GM12878 (cell line): ENCODE results near the gene FBXO27. TPM values are rescaled to one million over a fixed set of nuclear protein-coding genes. Genes with fewer than 3 reads are reported as not detected.
A peak's percentile ranks its signal among the peaks of the same experiment; 100 is the strongest.

Source experiments
- ATF2 ChIP-seq: IDR thresholded peaks from 2 replicates; pipeline ENCODE4 v1.6.1; 2012; ENCODE audit warnings: low read length, inconsistent platforms
- BCL3 ChIP-seq: IDR thresholded peaks from 2 replicates; pipeline ENCODE4 v1.6.1; 2011; ENCODE audit warnings: borderline replicate concordance, low read depth, mild to moderate bottlenecking, moderate library complexity, low read length; ENCODE audit not compliant: insufficient read depth, poor library complexity, severe bottlenecking
- CBFB ChIP-seq: IDR thresholded peaks from 2 replicates; pipeline ENCODE4 v1.6.1; 2016; ENCODE audit warnings: antibody characterized with exemption, low read depth
- CBX3 ChIP-seq: fragments of 200-600 bp; sonication (generic); IDR thresholded peaks from 2 replicates; pipeline ENCODE4 v1.6.1; 2016; ENCODE audit warnings: low read depth, borderline replicate concordance
- CHD4 ChIP-seq: fragments of 200-600 bp; sonication (generic); IDR thresholded peaks from 2 replicates; pipeline ENCODE4 v1.6.1; 2016; ENCODE audit warnings: mild to moderate bottlenecking
- CREM ChIP-seq: IDR thresholded peaks from 2 replicates; pipeline ENCODE4 v1.6.1; 2014; ENCODE audit warnings: antibody characterized with exemption, low read depth
- EED ChIP-seq: sonication (generic); IDR thresholded peaks from 2 replicates; pipeline ENCODE4 v1.6.1; 2016; ENCODE audit warnings: antibody characterized with exemption, low read depth
- HSF1 ChIP-seq: fragments of 150-350 bp; IDR thresholded peaks from 2 replicates; pipeline ENCODE4 v1.6.1; 2014; ENCODE audit warnings: mild to moderate bottlenecking, low read depth, low read length
- NR2F1 ChIP-seq: fragments of 450-650 bp; conservative IDR thresholded peaks from 2 replicates; pipeline ENCODE4 v1.6.1; 2017; ENCODE audit warnings: mild to moderate bottlenecking
- NRF1 ChIP-seq: conservative IDR thresholded peaks from 2 replicates; pipeline ENCODE4 v1.6.1; 2011; ENCODE audit warnings: mild to moderate bottlenecking, low read depth, low read length, improper control_type of control experiment
- PBX3 ChIP-seq: IDR thresholded peaks from 2 replicates; pipeline ENCODE4 v1.6.1; 2011; ENCODE audit warnings: mild to moderate bottlenecking, low read depth, low read length, moderate library complexity; ENCODE audit not compliant: insufficient replicate concordance
- PML ChIP-seq: IDR thresholded peaks from 2 replicates; pipeline ENCODE4 v1.6.1; 2012; ENCODE audit warnings: low read length, inconsistent platforms
- REST ChIP-seq: IDR thresholded peaks from 2 replicates; pipeline ENCODE4 v1.6.1; 2012; ENCODE audit warnings: mild to moderate bottlenecking, low read depth, low read length
- SMAD5 ChIP-seq: IDR thresholded peaks from 2 replicates; pipeline ENCODE4 v1.6.1; 2016; ENCODE audit warnings: antibody characterized with exemption, low read depth
- SP1 ChIP-seq: IDR thresholded peaks from one replicate; pipeline ENCODE4 v1.6.1; 2011; ENCODE audit warnings: low read depth, low read length
- ZSCAN29 ChIP-seq: fragments of 450-650 bp; IDR thresholded peaks from 2 replicates; pipeline ENCODE4 v1.6.1; 2017; ENCODE audit warnings: mild to moderate bottlenecking, moderate library complexity
- polyA plus RNA-seq, 11 experiments: library from polyadenylated mRNA; depleted of rRNA in 4 of 11; unstranded in 6 of 11; stranded (reverse) in 5 of 11; fragments of >200 nt; fragmentation: Nextera tagmentation in 4 of 11; fragmentation: Illumina TruSeq in 1 of 11; extraction: Ambion mirVana in 4 of 11; extraction: Trizol in 1 of 11; gene quantifications; 1 replicate in 1 of 11; 2 replicates in 10 of 11; pipeline versions ENCODE4 v1.2.1 to v1.2.3, GENCODE V29; 2011 to 2016; ENCODE audit warnings: inconsistent platforms in 2 of 11, missing spikeins in 2 of 11, low read depth in 1 of 11
- total RNA-seq, 4 experiments: library from RNA; depleted of rRNA in 3 of 4; stranded (reverse); fragments of >200 nt in 3 of 4; fragmentation: Illumina TruSeq in 1 of 4; extraction: Trizol in 1 of 4; gene quantifications; 2 replicates each; pipeline versions ENCODE4 v1.2.1 to v1.2.3, GENCODE V29; 2013 to 2021

Gene FBXO27
- total and polyA plus RNA-seq, 10 of the 15 experiments (the other 5 are each of a cell fraction or from before 2014, with no cell fraction given), result 3.1 to 15.4 (median 7.1) TPM

GRCh38 chr19:38977445-38978325 is 54.7 kb downstream of the FBXO27 start (continued):
- TF ChIP-seq HSF1 (no peak), CBX3 (no peak), ATF2 (peak; percentile 93), NRF1 (no peak), SMAD5 (no peak), BCL3 (peak; percentile 57), CBFB (peak; percentile 83), EED (peak; percentile 99), REST (no peak), CREM (peak; percentile 79), NR2F1 (peak; percentile 72), ZSCAN29 (no peak), PBX3 (peak; percentile 81), PML (peak; percentile 79), CHD4 (no peak), SP1 (no peak)
